AG09309 (cell line): ENCODE data around the gene PIGN.

Experiments
- DNase-seq: peaks from one replicate; pipeline ENCODE4 v3.0.0-alpha.2; 2010; ENCODE audit warnings: low read depth
- H3K4me3 ChIP-seq: 2 replicates; pipeline ENCODE4 v1.5.1; 2011; ENCODE audit warnings: mild to moderate bottlenecking, low read depth, low read length, moderate library complexity; ENCODE audit not compliant: control insufficient read depth
- CTCF ChIP-seq: IDR thresholded peaks from 2 replicates; pipeline ENCODE4 v1.5.1; 2011; ENCODE audit warnings: mild to moderate bottlenecking, low read depth, low read length, inconsistent platforms; ENCODE audit not compliant: insufficient read depth, control insufficient read depth; ENCODE audit errors: missing control alignments

Gene PIGN

GRCh38 chr18:62061821-62062478 lies 124.9 kb downstream of the PIGN start:
- H3K4me3 ChIP-seq = no peak overlapping the region
- no peak for DNase-seq
- no peak for TF ChIP-seq CTCF

- H3K4me3 ChIP-seq = no peak overlapping the region
- no peak for DNase-seq
- no peak for TF ChIP-seq CTCF
Measured at GRCh38 chr18:62060820-62061219, 126.0 kb downstream of the PIGN start.

- H3K4me3 ChIP-seq = no peak overlapping the region
- no peak for DNase-seq
- TF ChIP-seq CTCF = no peak
Measured at GRCh38 chr18:62054929-62055498, 131.8 kb downstream of the PIGN start.

GRCh38 chr18:62048279-62048678 lies 138.6 kb downstream of the PIGN start:
- no peak overlapping the region for H3K4me3 ChIP-seq
- DNase-seq = no peak
- TF ChIP-seq CTCF = no peak

- H3K4me3 ChIP-seq = no peak overlapping the region
- TF ChIP-seq CTCF = no peak
- DNase-seq = no peak
Measured at GRCh38 chr18:62045316-62045715, 141.5 kb downstream of the PIGN start.

GRCh38 chr18:62044490-62045000 lies 142.3 kb downstream of the PIGN start:
- no peak overlapping the region for H3K4me3 ChIP-seq
- DNase-seq = no peak

More at GRCh38 chr18:62044490-62045000, 142.3 kb downstream of the PIGN start:
- no peak for TF ChIP-seq CTCF
